Neuron (in vitro differentiated cells): Measurements from ENCODE around the gene TSHZ2.
"Not testable (repeated sequence)": the region's sequence is repeated elsewhere in the genome, so short reads cannot be mapped to it uniquely, and the experiment has no call there.

Source experiments
- H2AFZ ChIP-seq: one replicate; pipeline ENCODE4 v1.6.1; 2013; ENCODE audit warnings: low read depth, mild to moderate bottlenecking, inconsistent platforms, low read length, moderate library complexity
- H3K27me3 ChIP-seq: one replicate; pipeline ENCODE4 v1.6.1; 2013; ENCODE audit warnings: low read length; ENCODE audit not compliant: insufficient read depth
- H3K36me3 ChIP-seq: one replicate; pipeline ENCODE4 v1.6.1; 2013; ENCODE audit warnings: low read length; ENCODE audit not compliant: insufficient read depth
- H3K4me1 ChIP-seq: one replicate; pipeline ENCODE4 v1.6.1; 2013; ENCODE audit warnings: low read length; ENCODE audit not compliant: insufficient read depth
- H3K4me3 ChIP-seq: 2 replicates; pipeline ENCODE4 v1.5.1; 2013; ENCODE audit warnings: mild to moderate bottlenecking, low read length, moderate library complexity
- H3K9me3 ChIP-seq: one replicate; pipeline ENCODE4 v1.6.1; 2013; ENCODE audit warnings: low read length

The TSHZ2 gene

DNA sequence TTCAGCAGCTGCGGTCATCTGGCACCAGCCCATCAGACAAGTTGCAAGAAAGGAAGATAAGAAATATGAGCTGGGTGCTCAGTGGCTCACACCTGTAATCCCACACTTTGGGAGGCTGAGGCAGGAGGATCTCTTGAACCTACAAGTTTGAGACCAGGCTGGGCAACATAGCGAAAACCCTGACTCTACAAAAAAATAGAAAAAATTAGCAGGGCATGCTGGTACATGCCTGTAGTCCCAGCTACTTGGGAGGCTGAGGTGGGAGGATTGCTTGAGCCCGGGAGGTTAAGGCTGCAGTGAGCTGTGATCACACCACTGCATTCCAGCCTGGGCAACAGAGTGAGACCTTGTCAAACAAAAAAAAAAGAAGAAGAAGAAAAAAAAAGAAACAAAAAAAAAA, 564.2 kb downstream of the TSHZ2 start:
- H3K4me1 ChIP-seq, H2AFZ ChIP-seq, H3K4me3 ChIP-seq, H3K9me3 ChIP-seq, H3K36me3 ChIP-seq, H3K27me3 ChIP-seq: not testable (repeated sequence)

DNA sequence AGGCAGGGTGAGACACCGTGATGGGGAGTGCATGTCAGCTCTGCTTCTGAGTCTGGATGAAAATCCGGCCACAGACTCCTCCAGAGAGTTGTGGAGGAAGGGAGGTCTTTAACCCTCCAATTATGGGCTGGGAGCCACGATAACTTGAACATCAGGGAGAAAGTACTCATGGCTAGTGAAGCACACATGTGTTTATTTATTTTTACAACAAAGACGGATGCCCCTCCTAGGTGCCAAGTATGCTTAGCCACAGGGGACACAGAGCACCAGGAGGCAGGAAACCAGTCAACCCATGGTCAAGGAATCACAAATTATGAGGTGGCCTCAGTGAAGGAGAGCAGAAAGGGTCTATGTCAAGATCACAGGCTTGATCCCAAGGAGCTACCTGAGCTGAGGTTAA, 567.4 kb downstream of the TSHZ2 start:
- Histone ChIP-seq H2AFZ (no peak overlapping the region), H3K9me3 (no peaks in the 10 kb centered on the region), H3K27me3 (no peaks in the 10 kb centered on the region), H3K36me3 (no peaks in the 10 kb centered on the region), H3K4me1 (no peaks in the 10 kb centered on the region), H3K4me3 (no peak overlapping the region)
